HG03469 (cell line): ENCODE data around the gene ANKS1B.
"Not testable (repeated sequence)": the region's sequence is repeated elsewhere in the genome, so short reads cannot be mapped to it uniquely, and the experiment has no call there.

Source experiments
- ATAC-seq: cut with Tn5 transposase; IDR thresholded peaks from one replicate; pipeline ENCODE4 v1.9.1; 2021; ENCODE audit warnings: mild to moderate bottlenecking, moderate library complexity, moderate number of reproducible peaks; ENCODE audit not compliant: unreplicated experiment

The ANKS1B gene

DNA sequence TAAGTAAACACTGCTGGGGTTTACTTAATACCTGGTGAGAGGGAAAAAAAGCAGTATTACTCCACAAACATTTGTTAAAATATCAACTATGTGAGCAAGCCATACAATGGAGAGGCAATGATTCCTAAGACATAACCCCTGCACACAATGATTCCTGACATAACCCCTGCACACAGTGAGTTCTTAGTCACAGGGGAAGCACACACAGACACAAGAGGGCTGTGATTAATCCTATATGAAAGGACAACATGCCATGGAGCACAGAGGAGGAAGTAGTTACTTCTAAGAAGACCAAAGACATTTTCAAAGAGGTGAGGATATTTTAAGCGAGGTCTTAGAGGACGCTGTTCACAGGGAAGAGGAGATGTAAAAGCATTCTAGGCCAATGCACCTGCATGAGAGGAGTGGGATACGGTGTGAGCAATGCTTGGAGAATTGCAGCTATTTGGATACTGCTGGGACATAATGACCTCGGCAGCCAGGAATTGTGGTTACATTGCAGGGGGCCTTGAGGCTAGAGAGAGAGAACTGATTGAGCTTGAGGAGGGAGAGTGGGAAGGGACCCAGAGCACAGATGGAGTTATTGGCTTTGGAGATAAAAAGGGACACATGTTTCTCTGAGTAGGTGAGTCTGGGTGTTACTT lies 1127.7 kb downstream of the ANKS1B start:
- no peak for ATAC-seq

DNA sequence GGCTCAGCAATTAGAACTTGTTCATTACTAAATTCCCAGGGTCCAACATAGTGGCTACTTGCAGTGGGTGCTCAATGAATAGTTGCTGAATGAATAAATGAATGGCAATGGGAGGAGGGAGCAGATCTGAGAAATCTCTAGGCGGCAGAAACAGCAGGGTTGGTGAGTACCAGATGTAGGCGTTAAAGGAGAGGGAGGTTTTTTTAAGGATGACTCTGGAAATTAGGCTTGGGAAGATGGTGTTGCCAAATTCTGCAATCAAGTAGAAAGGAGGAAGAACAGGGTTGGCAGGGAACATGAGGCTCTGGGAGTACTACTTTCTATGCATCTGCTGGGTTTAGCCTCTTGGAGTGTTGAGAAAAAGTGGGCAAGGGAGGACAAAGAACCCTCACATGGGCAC lies 1132.6 kb downstream of the ANKS1B start:
- no peak for ATAC-seq

DNA sequence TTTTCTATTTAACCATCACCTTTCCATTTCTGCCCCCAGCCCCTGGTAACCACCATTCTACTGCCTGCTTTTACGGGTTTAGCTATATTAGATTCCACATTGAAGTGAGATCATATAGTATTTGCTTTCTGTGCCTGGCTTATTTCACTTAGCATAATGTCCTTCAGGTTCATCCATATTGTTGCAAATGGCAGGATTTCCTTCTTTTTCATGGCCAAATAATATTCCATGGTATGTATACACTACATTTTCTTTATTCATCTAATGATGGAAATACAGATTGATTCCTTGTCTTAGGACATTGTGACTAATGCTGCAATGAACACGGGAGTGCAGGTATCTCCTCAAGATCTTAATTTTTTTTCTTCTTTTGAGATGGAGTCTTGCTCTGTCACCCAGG lies 1137.5 kb downstream of the ANKS1B start:
- ATAC-seq = no peak

DNA sequence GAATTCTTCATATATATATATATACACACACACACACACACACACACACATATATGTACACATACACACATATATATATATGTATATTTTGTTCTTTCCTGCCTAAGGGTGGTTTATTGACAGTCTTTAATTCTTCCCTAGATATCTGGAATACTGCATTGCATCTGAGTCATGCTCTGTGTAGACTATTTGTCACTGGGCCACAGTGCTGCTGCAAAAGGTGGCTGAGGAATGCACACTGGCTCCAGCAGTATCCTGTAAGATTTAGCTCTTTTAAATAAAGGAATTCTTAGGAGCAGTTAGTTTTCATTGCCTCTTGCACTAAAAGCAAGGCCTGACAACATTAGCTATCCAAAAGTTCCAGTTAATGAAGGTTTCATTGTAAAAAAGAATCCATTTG lies 1138.8 kb downstream of the ANKS1B start:
- ATAC-seq = no peak

DNA sequence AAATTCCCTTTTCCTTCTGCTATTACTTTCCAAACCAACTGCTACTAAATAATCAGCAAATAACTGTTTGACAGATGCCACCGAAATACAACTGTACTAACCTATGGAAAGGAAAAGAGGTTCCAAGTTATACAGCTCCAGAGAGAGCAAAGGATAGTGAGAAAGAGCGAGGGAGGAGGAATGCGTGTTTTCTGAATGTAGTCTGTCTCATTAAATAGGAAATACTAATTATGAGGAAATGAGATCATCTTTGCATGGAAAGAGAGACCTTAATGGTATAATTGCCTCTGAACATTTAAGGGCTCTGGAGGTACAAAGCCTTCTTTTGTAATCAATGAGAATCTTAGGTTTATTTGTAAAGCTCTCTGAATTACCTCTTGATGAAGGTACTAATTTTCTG lies 1144.4 kb downstream of the ANKS1B start:
- no peak for ATAC-seq

DNA sequence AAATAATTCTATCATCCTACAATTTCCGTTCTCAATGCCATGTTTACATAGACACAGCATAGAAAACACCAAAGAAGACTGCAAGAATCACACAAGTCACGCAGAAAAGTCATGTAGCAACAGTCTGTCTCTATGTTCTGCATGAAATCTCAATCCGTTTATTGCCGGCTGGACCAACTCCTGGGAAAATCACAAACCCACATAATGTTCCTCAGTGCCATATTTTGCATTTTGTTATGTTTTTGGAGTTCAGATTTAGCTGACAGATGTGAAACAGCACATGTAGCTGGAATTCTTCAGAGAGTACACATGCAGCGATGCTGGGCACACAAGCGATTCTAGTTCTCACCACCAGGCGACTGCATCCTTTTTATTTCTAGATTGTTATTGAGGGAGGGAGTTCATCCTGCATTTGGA lies 1146.5 kb downstream of the ANKS1B start:
- ATAC-seq = no peak

DNA sequence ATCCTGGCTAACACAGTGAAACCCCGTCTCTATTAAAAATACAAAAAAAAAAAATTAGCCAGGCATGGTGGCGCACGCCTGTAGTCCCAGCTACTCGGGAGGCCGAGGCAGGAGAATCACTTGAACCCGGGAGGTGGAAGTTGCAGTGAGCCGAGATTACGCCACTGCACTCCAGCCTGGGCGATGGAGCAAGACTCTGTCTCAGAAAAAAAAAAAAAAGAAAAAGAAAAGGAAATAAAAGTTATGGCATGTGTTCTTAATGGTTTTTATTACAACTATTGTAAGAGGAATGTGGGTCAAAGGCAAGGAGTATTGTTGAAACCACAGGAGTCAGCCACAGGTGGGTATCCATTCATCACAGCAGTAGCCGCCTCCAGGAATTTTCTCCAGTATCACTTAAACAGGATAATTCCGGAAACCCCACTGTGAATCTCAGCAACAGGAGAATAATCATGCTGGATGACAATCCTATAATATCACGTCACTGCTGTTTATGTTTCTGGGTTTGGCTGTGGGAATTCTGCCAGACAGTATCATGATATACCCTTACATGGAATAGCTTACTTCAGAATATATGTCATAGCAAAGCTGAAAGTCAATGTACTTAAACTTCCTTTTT lies 1147.5 kb downstream of the ANKS1B start:
- not testable (repeated sequence) for ATAC-seq

DNA sequence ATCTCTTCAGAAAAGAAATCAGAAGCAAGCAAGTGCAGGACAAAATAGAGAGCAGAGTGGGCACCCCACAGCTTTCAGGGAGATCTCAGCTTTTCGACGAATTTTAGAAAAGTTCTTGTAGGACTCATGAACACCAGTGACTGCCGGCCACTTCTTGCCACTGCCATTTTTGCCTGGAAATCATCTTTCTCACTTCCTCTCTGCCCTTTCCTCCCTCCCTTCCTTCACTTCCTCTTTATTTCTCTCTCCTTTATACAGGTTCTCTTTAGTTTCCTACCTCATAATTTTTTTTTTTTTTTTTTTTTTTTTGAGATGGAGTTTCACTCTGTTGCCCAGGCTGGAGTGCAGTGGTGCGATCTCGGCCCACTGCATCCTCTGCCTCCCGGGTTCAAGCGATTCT lies 1154.1 kb downstream of the ANKS1B start:
- no peak for ATAC-seq

DNA sequence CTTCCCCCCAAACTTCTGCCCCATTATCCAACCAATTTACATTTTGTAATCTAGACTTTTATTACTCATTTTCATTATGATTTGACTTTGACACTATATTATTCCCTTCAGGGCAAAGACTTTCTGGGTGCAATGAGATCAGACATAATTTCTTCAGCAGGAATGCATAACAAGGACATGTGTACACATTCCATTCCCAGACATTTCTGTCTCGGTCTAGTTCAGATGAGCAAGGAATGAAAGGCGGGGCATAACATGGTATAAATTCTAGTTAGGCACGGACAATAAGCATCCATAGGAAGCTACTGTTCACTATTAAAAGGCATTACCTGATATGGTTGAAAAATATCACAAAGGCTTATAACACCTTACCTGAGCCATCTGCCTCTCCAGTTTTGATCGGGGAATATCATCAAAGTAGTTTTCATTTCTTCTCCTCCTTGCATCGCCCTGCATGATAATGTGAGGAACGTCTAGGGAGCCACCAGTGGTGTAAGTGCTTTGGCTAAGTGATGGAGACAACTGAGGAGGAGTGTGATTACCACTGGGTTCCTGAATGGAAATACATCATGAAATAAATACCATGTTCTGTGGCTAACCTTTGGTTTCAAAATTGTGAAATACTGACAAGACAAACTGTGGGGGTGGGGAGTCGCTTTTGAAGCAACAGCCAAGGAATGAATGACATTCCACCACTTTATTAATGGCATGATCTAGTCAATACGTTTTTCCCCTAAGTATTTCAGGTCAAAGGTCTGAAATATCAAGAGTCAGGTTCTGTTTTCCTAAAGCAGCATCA lies 1155.7 kb downstream of the ANKS1B start:
- ATAC-seq = no peak

DNA sequence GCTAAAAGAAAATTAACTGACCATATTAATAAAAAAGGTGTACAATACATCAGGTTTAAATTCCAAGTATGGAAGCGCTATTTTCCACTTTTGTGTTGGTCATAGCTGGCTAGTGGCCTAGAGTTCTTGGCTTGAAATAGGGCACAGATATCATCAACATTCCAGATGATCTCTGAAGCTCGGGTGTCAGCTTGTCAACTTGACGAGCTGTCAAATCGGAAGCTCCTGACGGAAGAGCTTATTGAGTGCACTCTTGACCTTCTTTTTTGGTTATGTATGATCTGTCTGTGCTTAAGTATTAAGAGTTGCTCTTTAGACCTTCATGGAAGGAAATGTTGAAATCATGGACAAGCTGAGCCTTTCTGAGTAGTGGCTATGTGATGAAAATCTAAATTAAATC lies 1161.7 kb downstream of the ANKS1B start:
- ATAC-seq = no peak

DNA sequence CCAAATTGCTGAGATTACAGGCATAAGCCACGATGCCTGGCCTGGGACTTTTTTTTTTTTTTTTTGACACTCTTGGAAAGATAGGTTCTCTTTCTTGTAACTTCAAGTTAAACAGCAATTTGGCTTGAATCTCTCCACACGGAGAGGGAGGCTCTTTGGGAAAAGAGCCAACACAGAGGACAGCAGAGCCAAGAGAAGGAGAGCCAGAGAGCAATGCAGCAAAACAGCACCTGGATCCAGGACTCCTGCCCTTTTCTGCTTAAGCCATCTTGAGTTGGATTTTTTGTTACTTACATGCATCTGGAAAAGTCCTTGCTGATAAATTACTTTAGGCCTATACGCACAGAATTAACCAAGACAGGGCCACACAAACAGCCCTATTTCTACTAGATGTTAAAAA lies 1162.9 kb downstream of the ANKS1B start:
- no peak for ATAC-seq

DNA sequence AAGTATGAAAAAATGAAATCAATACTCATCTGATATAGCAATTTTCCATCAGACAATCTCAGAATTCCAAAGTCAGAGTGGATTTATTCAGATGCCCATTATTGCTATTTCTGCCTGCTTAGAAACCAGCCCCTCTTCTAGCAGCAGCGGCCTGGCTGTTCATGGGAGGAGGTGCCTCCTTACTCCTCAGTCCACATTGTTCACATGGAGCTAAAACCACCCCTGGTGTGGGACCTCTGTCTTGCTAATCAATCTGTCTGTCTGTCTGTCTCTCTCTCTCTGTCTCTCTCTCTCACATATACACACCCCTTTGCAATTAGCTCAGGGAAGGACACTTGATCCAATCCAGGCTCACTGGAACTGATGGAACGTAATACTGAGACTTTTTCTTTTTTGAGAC lies 1163.5 kb downstream of the ANKS1B start:
- no peak for ATAC-seq

DNA sequence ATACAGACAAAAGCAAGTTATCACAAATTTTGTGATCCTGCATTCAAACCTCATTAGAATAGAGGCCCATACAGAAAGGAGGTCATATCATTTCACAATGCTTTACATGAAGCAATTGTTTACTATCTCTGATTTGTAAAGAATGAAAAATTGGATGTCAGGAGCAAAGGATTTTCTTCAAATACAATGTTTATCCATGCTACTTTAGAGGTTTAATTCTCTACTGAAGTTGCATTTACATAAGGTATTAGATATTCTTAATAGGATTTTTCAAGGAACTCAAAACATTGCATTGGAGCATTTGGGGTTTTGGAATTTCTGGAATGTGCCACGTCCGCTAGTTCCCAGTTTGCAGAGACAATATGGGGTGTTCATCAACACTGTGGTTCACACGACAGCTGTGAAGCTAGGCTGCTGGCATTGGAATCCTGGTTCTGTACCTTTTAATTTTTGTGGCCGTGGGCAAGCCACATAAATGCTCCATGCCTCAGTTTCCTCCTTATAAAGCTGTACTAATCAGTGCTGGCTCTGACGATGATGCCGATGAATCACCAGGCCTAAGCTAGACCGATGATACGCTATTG lies 1164.8 kb downstream of the ANKS1B start:
- no peak for ATAC-seq

DNA sequence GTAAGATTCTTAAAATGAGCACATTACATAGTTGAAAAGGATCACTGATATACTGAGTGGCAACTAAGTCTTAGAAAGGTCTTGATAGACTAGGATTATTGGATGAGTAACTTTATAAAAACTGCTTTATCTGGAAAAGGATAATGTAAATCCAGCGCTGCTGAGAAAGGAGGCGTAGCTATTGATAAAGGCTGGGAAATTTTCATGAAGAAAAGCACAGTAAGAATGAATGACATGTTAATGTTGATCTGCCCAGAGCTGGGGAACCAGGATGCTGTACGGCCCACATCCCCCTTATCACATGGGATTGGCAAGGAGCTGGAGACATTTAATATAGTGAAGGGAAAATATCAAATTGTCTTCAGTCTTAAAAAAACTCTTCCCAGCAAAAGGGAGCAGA lies 1165.7 kb downstream of the ANKS1B start:
- ATAC-seq = no peak

DNA sequence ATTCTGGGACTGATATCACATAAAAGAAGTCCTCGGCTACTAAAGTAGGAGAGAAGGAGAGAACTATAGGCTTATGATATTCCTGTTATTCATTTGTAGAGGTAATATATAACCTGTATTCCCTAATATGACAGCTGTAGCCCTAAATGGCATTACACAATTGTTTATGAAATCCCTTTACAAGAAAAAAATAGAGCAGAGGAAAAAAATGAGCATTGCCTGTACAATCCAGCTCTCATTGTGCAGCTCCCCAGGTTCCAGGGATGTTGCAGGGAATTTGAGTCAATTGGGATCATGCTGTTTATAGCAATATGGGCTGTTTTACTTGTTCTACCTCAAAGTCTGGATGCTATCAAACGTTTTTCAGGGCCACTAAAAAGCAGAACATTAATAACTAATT lies 1166.5 kb downstream of the ANKS1B start:
- ATAC-seq = no peak

DNA sequence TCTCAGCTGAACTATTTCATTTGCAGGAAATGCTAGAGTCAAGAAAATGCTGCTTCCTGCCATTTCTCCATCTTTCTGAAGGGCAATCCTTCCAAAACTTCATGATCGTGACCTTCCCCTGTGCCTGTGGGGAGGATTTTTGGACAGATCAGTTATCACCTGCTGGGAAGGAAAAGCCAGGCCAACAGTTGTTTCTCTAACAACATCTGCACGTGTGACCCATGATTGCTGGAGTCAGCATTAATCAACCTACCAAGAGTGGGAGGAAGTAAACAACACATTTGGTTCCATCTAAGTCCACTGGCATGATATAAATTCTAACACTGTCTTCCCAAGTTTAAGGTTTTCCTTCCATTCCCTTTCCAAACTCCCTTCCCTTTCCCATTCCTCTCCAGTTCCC lies 1167.0 kb downstream of the ANKS1B start:
- ATAC-seq = no peak

DNA sequence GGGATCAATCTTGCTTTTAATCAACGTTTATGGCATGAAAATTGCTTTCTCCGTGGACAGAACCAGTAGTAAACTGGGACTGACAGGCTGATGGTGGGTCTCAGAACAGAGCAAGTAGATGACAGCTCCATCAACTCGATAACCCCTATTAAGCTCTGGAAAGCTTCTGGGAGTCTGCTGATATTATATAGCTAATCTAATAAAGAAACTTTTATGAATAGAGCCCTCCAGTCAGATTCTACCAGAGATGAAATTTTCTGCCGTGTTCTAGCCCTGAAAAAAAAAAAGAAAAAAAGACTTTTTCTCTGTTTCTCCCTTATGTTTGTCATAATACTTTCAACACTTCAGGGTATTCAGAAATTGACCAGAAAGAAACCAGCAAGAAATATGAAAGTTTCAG lies 1168.0 kb downstream of the ANKS1B start:
- no peak for ATAC-seq

DNA sequence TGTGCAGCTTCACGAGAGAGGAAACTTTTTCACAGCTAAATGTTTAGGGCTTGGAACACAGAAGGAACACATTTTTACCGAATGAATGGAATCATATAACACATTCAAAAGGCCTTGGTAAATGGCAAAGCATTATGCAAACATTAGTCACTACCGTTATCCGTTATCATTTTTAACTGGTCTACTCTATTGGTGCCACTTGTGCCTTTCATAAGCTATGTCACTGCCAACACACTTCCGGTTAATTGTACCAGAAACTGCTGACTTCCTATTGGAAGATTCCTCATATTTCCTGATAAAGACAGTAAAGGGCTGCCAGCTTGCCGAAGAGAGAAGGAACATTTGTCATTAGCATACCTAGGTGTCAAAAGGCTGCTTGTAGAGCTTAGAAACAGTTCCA lies 1170.5 kb downstream of the ANKS1B start:
- no peak for ATAC-seq

DNA sequence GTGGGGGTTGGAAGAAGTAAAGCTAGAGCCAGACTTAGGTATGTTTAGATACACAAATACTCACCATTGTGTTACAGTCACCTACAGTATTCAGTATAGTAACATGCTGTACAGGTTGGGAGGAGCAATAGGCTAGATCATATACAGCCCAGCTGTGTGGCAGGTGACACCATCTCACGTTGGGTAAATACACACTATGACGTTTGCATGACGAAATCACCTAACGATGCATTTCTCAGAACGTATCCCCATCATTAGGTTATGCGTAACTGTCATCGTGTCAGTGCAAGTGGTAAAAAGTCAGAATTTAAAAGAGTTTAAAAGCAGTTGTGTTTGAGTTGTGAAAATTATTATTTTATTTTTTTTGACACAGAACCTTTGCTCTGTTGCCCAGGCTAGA lies 1172.5 kb downstream of the ANKS1B start:
- no peak for ATAC-seq

DNA sequence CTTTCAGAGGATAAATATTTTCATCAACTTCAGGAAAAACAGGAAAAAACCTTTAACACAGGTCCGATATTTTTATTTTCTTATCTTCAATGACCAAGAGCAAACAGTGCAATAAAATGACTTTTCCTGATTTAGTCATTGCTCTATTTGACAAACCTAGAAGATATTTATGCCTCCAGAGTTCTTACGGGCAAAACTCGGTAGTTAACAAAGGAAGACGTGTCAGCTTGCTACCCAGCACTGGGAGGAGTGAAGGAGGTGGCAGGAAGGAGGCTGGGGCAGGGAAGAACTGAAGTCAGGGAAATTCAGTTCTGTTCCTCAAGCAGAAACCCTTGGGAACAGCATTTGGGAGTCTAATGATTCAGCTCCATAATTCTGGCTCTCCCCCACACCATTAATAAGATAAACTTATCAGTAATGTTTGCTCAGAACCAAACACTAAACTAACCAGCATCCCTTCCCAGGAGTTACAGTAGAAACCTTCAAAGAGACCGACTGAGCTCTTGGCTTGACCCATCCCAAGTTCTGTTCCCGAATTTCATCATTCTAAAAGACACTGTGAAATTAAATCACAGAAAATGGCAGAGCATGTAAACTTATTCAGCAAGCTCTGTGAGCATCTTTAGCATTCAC lies 1176.4 kb downstream of the ANKS1B start:
- ATAC-seq = no peak

DNA sequence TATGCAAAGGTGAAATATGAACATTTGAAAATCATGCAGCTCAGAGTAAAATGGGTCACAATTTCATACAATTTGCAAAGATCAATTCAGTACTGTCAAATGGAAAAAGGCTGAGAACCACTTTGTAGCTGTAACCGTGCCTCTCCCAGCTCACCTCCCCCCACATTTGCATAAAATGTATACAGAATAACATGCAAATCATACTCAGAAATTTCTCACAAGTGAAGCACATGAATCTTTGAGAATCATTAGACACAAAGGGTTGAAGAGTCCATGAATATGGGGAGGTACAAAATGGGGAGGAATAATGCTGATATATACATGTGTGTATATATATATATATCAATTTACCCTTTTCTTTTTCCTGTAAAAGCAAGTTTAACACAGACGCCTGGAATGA lies 1177.5 kb downstream of the ANKS1B start:
- ATAC-seq = no peak
